Karpas-422 (cell line): ENCODE measurements around the gene NUP98. TPM values are rescaled to one million over a fixed set of nuclear protein-coding genes. Genes with fewer than 3 reads are reported as not detected.
A peak's percentile ranks its signal among the peaks of the same experiment; 100 is the strongest.

ENCODE experiments used
- DNase-seq: peaks from one replicate; pipeline ENCODE4 v3.0.0-alpha.2; 2015
- H2AFZ ChIP-seq: fragments of 200-600 bp; sonication (generic); 2 replicates; pipeline ENCODE4 v1.6.1; 2014; ENCODE audit warnings: antibody characterized with exemption, low read length, mixed read lengths
- H3K27ac ChIP-seq: fragments of 200-600 bp; sonication (generic); 2 replicates; pipeline ENCODE4 v1.5.1; 2014; ENCODE audit warnings: mild to moderate bottlenecking, low read length, moderate library complexity
- H3K27me3 ChIP-seq: fragments of 200-600 bp; sonication (generic); 2 replicates; pipeline ENCODE4 v1.6.1; 2014; ENCODE audit warnings: low read length, mixed read lengths
- H3K36me3 ChIP-seq: fragments of 200-600 bp; sonication (generic); 2 replicates; pipeline ENCODE4 v1.6.1; 2014; ENCODE audit warnings: low read length, mixed read lengths; ENCODE audit not compliant: insufficient read depth
- H3K4me1 ChIP-seq: fragments of 200-600 bp; sonication (generic); 2 replicates; pipeline ENCODE4 v1.6.1; 2014; ENCODE audit warnings: mild to moderate bottlenecking, low read length, mixed read lengths
- H3K4me2 ChIP-seq: fragments of 200-600 bp; sonication (generic); 2 replicates; pipeline ENCODE4 v1.6.1; 2014; ENCODE audit warnings: low read length, low read depth, mild to moderate bottlenecking; ENCODE audit not compliant: poor library complexity, severe bottlenecking
- H3K4me3 ChIP-seq: fragments of 200-600 bp; sonication (generic); 2 replicates; pipeline ENCODE4 v1.5.1; 2014; ENCODE audit warnings: mild to moderate bottlenecking, antibody characterized with exemption, low read length, mixed read lengths
- H3K79me2 ChIP-seq: fragments of 200-600 bp; sonication (generic); 2 replicates; pipeline ENCODE4 v1.6.1; 2014; ENCODE audit warnings: mild to moderate bottlenecking, low read length, mixed read lengths
- H3K9ac ChIP-seq: fragments of 200-600 bp; sonication (generic); 2 replicates; pipeline ENCODE4 v1.6.0; 2014; ENCODE audit warnings: low read length
- H3K9me2 ChIP-seq: fragments of 200-600 bp; sonication (generic), shearing (Covaris generic); replicated peaks from 2 replicates; pipeline ENCODE4 v1.6.0; 2014; ENCODE audit warnings: mild to moderate bottlenecking, low read length, moderate library complexity; ENCODE audit not compliant: insufficient read depth
- H3K9me3 ChIP-seq: fragments of 300-700, 200-600 bp; sonication (generic); 2 replicates; pipeline ENCODE4 v1.6.1; 2014; ENCODE audit warnings: low read length, mixed read lengths
- H4K20me1 ChIP-seq: fragments of 200-600 bp; sonication (generic); 2 replicates; pipeline ENCODE4 v1.6.1; 2014; ENCODE audit warnings: mild to moderate bottlenecking, antibody characterized with exemption, low read length, low read depth; ENCODE audit not compliant: insufficient read depth
- small RNA-seq: library from RNA; depleted of rRNA; stranded (forward); fragments of <200 nt; gene quantifications from one replicate; pipeline ENCODE3, GENCODE V24; 2014
- total RNA-seq: library from RNA; depleted of rRNA; stranded (reverse); fragments of >200 nt; shearing (Covaris generic); gene quantifications from 2 replicates; pipeline ENCODE4 v1.2.3, GENCODE V29; 2014; ENCODE audit warnings: low replicate concordance; rRNA removed

The NUP98 gene
- total RNA-seq, 1 experiment from 2014 or later = 124 TPM

DNA sequence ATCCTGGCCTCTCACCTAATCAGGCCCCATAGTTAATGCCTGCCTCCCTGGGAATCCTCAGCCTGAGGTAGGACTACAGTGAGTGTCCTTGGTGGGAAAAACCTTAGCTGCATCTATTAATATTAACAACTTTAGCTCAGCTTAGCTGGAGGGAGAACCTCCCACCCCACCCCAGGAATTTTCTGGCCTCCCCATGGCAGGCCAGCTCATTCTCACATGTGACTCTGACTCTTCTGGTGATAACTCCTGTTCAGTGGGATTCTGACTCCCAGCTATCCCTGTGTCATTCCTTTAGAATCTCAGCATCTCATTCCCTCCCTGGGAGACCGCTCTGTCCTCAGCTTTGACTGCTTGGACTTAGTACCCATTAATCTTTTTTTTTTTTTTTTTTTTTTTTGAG, 170.1 kb downstream of the NUP98 start:
- Histone ChIP-seq H3K4me3 (no peak overlapping the region), H3K9me2 (no peaks in the 10 kb centered on the region), H3K36me3 (no peaks in the 10 kb centered on the region), H4K20me1 (no peaks in the 10 kb centered on the region), H3K27ac (no peak overlapping the region), H3K9me3 (no peaks in the 10 kb centered on the region), H3K79me2 (no peaks in the 10 kb centered on the region), H3K9ac (no peak overlapping the region), H3K4me2 (no peak overlapping the region), H3K4me1 (no peaks in the 10 kb centered on the region), H2AFZ (no peak overlapping the region), H3K27me3 (no peaks in the 10 kb centered on the region)
- no peak for DNase-seq

DNA sequence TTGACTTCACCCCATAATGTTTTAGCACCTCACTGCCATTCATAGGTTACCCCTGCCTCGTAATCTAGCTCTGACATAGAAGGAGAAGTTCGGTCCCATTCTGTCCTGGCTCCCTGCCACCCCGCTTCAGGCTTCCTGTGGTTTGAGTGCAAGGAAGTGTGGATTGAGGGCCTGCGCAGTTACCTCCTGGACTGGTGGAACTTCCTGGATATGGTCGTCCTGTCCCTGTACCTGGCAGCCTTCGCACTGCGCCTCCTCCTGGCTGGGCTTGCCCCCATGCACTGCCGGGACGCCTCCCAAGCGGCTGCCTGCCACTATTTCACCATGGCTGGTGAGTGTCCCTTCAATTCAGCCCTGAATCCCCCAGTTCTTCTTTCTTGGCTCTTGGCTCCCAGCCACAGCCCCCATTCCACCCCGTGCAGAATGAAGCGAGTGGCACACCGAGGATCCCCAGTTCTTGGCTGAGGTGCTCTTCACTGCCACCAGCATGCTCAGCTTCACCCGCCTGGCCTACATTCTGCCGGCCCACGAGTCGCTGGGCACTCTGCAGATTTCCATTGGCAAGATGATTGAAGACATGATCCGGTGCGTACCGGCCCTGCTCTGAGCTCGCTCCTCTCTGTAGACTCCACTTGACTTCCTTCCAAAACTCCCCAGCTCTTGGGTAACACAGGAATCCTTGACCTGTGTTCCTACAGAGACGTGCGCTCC, 170.9 kb downstream of the NUP98 start:
- Histone ChIP-seq H3K9me2 (no peaks in the 10 kb centered on the region), H4K20me1 (no peaks in the 10 kb centered on the region), H3K4me3 (no peak overlapping the region), H3K9me3 (no peaks in the 10 kb centered on the region), H3K27me3 (no peaks in the 10 kb centered on the region), H2AFZ (no peak overlapping the region), H3K27ac (no peak overlapping the region), H3K79me2 (no peaks in the 10 kb centered on the region), H3K9ac (no peak overlapping the region), H3K4me1 (no peaks in the 10 kb centered on the region), H3K36me3 (no peaks in the 10 kb centered on the region), H3K4me2 (no peak overlapping the region)
- DNase-seq = peak; percentile 34

Small RNA genes within 50 kb of the gene (small RNA-seq; reads per million reads assigned to genes)
- not detected for gene RF00019
- not detected for gene RNU6-1143P
- not detected for gene RNU7-50P

Other genes with a start within 250 kb of the NUP98 start
- not detected in 2 replicates for gene ART5, start 155.6 kb downstream of the NUP98 start, total RNA-seq
- gene ART1, start 152.4 kb downstream of the NUP98 start, total RNA-seq = not detected in 2 replicates
- gene CHRNA10, start 126.2 kb downstream of the NUP98 start, total RNA-seq = 1.7 and 6.0 TPM in 2 replicates
- 27.0 and 43.2 TPM in 2 replicates for gene PGAP2, start 11.0 kb upstream of the NUP98 start, total RNA-seq
- gene RHOG, start 43.4 kb upstream of the NUP98 start, total RNA-seq = 54.6 and 68.5 TPM in 2 replicates
- gene STIM1, start 58.1 kb upstream of the NUP98 start, total RNA-seq = 9.0 and 17.0 TPM in 2 replicates